ENCODE data around the gene CFAP161. TPM values are rescaled to one million over a fixed set of nuclear protein-coding genes. Genes with fewer than 3 reads are reported as not detected.

CFAP161 gene
- total RNA-seq, 3 donors from 2014 or later (not counting 1 experiment from before 2014, with no cell fraction given) = 0.53 to 1.3 TPM; not detected in 1

- no peak overlapping the region for H3K4me3 ChIP-seq (ENCODE audit: low read length)
- intact Hi-C loops (cut with micrococcal nuclease) = no loop called here
- Mint-ChIP-seq H3K9me3 (no peaks in the 10 kb centered on the region), H3K4me3 (no peak overlapping the region), H3K36me3 (no peaks in the 10 kb centered on the region), H3K27ac (no peak overlapping the region), H3K27me3 (ENCODE audit: low read depth in 2 of 2) (peaks cover 10 to 15% of the 10 kb centered on the region in 2 donors), H3K4me1 (no peaks in the 10 kb centered on the region)
- no peak overlapping the region for H3K27ac ChIP-seq (ENCODE audit: low read length)
- H3K27me3 ChIP-seq (ENCODE audit: control insufficient read depth, insufficient read depth, low read length) = no peaks in the 10 kb centered on the region
- no peaks in the 10 kb centered on the region for H3K9me3 ChIP-seq (ENCODE audit: control insufficient read depth, insufficient read depth, low read length)
- DNase-seq (no peak), ATAC-seq (no peak)
- TF ChIP-seq, protein P1, sequence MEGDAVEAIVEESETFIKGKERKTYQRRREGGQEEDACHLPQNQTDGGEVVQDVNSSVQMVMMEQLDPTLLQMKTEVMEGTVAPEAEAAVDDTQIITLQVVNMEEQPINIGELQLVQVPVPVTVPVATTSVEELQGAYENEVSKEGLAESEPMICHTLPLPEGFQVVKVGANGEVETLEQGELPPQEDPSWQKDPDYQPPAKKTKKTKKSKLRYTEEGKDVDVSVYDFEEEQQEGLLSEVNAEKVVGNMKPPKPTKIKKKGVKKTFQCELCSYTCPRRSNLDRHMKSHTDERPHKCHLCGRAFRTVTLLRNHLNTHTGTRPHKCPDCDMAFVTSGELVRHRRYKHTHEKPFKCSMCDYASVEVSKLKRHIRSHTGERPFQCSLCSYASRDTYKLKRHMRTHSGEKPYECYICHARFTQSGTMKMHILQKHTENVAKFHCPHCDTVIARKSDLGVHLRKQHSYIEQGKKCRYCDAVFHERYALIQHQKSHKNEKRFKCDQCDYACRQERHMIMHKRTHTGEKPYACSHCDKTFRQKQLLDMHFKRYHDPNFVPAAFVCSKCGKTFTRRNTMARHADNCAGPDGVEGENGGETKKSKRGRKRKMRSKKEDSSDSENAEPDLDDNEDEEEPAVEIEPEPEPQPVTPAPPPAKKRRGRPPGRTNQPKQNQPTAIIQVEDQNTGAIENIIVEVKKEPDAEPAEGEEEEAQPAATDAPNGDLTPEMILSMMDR (IDR thresholded peaks at IDR 0.05) = no peak
- WGBS (ENCODE audit: insufficient coverage) = no CpG with 5 or more reads among the region's 3 CpGs
- H3K36me3 ChIP-seq (ENCODE audit: control insufficient read depth, insufficient read depth, low read length) = no peaks in the 10 kb centered on the region
- no peaks in the 10 kb centered on the region for H3K4me1 ChIP-seq (ENCODE audit: control insufficient read depth, insufficient read depth, low read length)
Observed at GRCh38 chr15:81170511-81170910, 36.4 kb downstream of the CFAP161 start.

DNA sequence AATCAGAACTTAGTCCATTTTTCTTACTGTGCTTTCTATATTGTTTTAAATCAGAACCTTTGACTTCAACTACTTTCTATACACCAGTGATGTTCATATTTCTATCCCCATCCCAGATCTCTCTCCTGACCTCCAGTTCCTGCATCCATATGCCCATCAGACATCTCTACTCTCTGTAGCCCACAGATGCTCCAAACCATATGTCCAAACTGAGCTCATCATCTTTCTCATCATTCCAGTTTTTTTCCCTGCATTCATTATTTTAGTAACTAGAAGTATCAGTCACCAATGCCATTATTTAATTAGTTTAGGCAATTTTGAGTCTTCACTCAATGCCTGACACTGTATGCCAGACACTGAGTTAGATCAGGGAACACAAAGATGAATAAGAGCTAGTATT, 37.2 kb downstream of the CFAP161 start:
- Histone ChIP-seq H3K4me3 (ENCODE audit: low read length) (no peak overlapping the region), H3K9me3 (ENCODE audit: control insufficient read depth, insufficient read depth, low read length) (no peaks in the 10 kb centered on the region), H3K4me1 (ENCODE audit: control insufficient read depth, insufficient read depth, low read length) (no peaks in the 10 kb centered on the region), H3K27ac (ENCODE audit: low read length) (no peak overlapping the region), H3K36me3 (ENCODE audit: control insufficient read depth, insufficient read depth, low read length) (no peaks in the 10 kb centered on the region), H3K27me3 (ENCODE audit: control insufficient read depth, insufficient read depth, low read length) (no peaks in the 10 kb centered on the region)
- DNase-seq (no peak), ATAC-seq (no peak)
- peaks cover 12 to 15% of the 10 kb centered on the region in 2 donors for H3K27me3 Mint-ChIP-seq (ENCODE audit: low read depth in 2 of 2)
- H3K9me3 Mint-ChIP-seq = no peaks in the 10 kb centered on the region
- no peaks in the 10 kb centered on the region for H3K4me1 Mint-ChIP-seq
- TF ChIP-seq, protein P1 (IDR thresholded peaks at IDR 0.05) = no peak
- H3K27ac Mint-ChIP-seq = no peak overlapping the region
- intact Hi-C loops (cut with micrococcal nuclease) = no loop called here
- no peaks in the 10 kb centered on the region for H3K36me3 Mint-ChIP-seq
- H3K4me3 Mint-ChIP-seq = no peak overlapping the region

- Mint-ChIP-seq H3K27me3 (ENCODE audit: low read depth in 2 of 2) (peaks cover 12 to 15% of the 10 kb centered on the region in 2 donors), H3K4me1 (no peaks in the 10 kb centered on the region), H3K4me3 (no peak overlapping the region), H3K27ac (no peak overlapping the region), H3K9me3 (no peaks in the 10 kb centered on the region), H3K36me3 (no peaks in the 10 kb centered on the region)
- H3K9me3 ChIP-seq (ENCODE audit: control insufficient read depth, insufficient read depth, low read length) = no peaks in the 10 kb centered on the region
- no peak for ATAC-seq
- intact Hi-C loops (cut with micrococcal nuclease) = no loop called here
- TF ChIP-seq, protein P1 (IDR thresholded peaks at IDR 0.05) = no peak
- H3K27me3 ChIP-seq (ENCODE audit: control insufficient read depth, insufficient read depth, low read length) = no peaks in the 10 kb centered on the region
- H3K36me3 ChIP-seq (ENCODE audit: control insufficient read depth, insufficient read depth, low read length) = no peaks in the 10 kb centered on the region
- H3K4me1 ChIP-seq (ENCODE audit: control insufficient read depth, insufficient read depth, low read length) = no peaks in the 10 kb centered on the region
- WGBS (ENCODE audit: insufficient coverage) = 74% methylated on average over 2 of the region's 2 CpGs
- no peak for DNase-seq
- H3K27ac ChIP-seq (ENCODE audit: low read length) = no peak overlapping the region
- H3K4me3 ChIP-seq (ENCODE audit: low read length) = no peak overlapping the region
Observed at GRCh38 chr15:81174125-81174791, 40.2 kb downstream of the CFAP161 start.

- Mint-ChIP-seq H3K27ac (no peak overlapping the region), H3K27me3 (ENCODE audit: low read depth in 2 of 2) (peaks cover 12 to 15% of the 10 kb centered on the region in 2 donors), H3K36me3 (no peaks in the 10 kb centered on the region), H3K4me3 (no peak overlapping the region), H3K9me3 (no peaks in the 10 kb centered on the region), H3K4me1 (no peaks in the 10 kb centered on the region)
- ATAC-seq (no peak), DNase-seq (no peak)
- no peak overlapping the region for H3K27ac ChIP-seq (ENCODE audit: low read length)
- no peaks in the 10 kb centered on the region for H3K27me3 ChIP-seq (ENCODE audit: control insufficient read depth, insufficient read depth, low read length)
- TF ChIP-seq, protein P1 (IDR thresholded peaks at IDR 0.05) = no peak
- intact Hi-C loops (cut with micrococcal nuclease) = loop anchor here (5.0 kb wide), 1 partner anchor 92 kb away; no protein-coding TSS in a partner anchor
- H3K4me3 ChIP-seq (ENCODE audit: low read length) = no peak overlapping the region
- no peaks in the 10 kb centered on the region for H3K9me3 ChIP-seq (ENCODE audit: control insufficient read depth, insufficient read depth, low read length)
- no peaks in the 10 kb centered on the region for H3K36me3 ChIP-seq (ENCODE audit: control insufficient read depth, insufficient read depth, low read length)
- WGBS (ENCODE audit: insufficient coverage) = 100% methylated on average over 1 of the region's 1 CpG
- H3K4me1 ChIP-seq (ENCODE audit: control insufficient read depth, insufficient read depth, low read length) = no peaks in the 10 kb centered on the region
Observed at GRCh38 chr15:81174792-81175327, 40.8 kb downstream of the CFAP161 start.
